Measurements from ENCODE around the gene AGBL1. TPM values are rescaled to one million over a fixed set of nuclear protein-coding genes. Genes with fewer than 3 reads are reported as not detected.

Gene AGBL1
- total RNA-seq, 4 donors from 2014 or later = 0.32 to 0.40 TPM; not detected in 2

GRCh38 chr15:86229306-86229705 lies 149.6 kb downstream of the AGBL1 start:
- Histone ChIP-seq H3K9me3 (no peaks in the 10 kb centered on the region), H3K36me3 (no peaks in the 10 kb centered on the region), H3K27ac (no peak overlapping the region), H3K27me3 (peaks cover 22% of the 10 kb centered on the region), H3K4me3 (no peak overlapping the region), H3K4me1 (peaks cover 0 to 4% (median 0%) of the 10 kb centered on the region in 4 donors)
- 67% methylated on average over 2 of the region's 2 CpGs; no CpG with 5 or more reads in 1 of the 2 donors for WGBS, 2 donors (ENCODE audit: low coverage in 1 of 2)
- TF ChIP-seq CTCF (IDR thresholded peaks at IDR 0.05) = no peak
- no peak for TF ChIP-seq POLR2AphosphoS5 (IDR thresholded peaks at IDR 0.05)
- TF ChIP-seq EP300 (IDR thresholded peaks at IDR 0.05; ENCODE audit: low read depth) = no peak
- no peak for TF ChIP-seq POLR2A (IDR thresholded peaks at IDR 0.05)
- in situ Hi-C loops (cut with MboI; ENCODE audit: low pct_ligation_motif_present in 1 of 4, low pct_unique_long_range_greater_than_20kb in 1 of 4, low sequenced_read_pairs in 3 of 4) (loop anchor here in 1 of 4 donors (25.0 kb wide), 1 partner anchor 533 kb away; no protein-coding TSS in a partner anchor), intact Hi-C loops (cut with DNase I; ENCODE audit: low total_unique reads) (no loop called here)
- DNase-seq = no peak

DNA sequence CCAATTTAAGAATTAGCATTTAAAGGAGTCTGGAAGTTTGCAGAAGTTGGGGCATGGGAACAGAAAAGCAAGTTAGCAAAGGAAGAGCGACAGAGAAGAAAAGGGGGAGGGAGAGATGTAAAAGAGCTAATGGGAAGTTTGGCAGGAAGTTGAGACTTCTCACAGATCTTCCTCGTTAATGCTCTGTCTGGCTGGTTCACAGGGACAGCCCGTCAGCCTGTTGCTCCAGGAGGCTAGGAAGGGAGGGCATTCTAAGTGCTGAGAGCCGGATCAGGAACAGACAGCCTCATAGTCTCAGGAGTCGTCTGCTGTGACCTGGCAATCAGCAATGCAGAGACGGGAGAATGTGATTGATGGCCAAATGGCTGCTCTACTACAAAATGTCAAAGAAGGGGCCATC lies 150.3 kb downstream of the AGBL1 start:
- Histone ChIP-seq H3K9me3 (no peaks in the 10 kb centered on the region), H3K36me3 (no peaks in the 10 kb centered on the region), H3K27ac (no peak overlapping the region), H3K27me3 (peaks cover 23% of the 10 kb centered on the region), H3K4me1 (peaks cover 0 to 4% (median 0%) of the 10 kb centered on the region in 4 donors), H3K4me3 (no peak overlapping the region)
- in situ Hi-C loops (cut with MboI; ENCODE audit: low pct_ligation_motif_present in 1 of 4, low pct_unique_long_range_greater_than_20kb in 1 of 4, low sequenced_read_pairs in 3 of 4) (loop anchor here in 1 of 4 donors (25.0 kb wide), 1 partner anchor 532 kb away; no protein-coding TSS in a partner anchor), intact Hi-C loops (cut with DNase I; ENCODE audit: low total_unique reads) (loop anchor here (5.0 kb wide), 1 partner anchor 672 kb away; no protein-coding TSS in a partner anchor)
- TF ChIP-seq POLR2A (IDR thresholded peaks at IDR 0.05) (no peak), CTCF (IDR thresholded peaks at IDR 0.05) (no peak), EP300 (IDR thresholded peaks at IDR 0.05; ENCODE audit: low read depth) (no peak), POLR2AphosphoS5 (IDR thresholded peaks at IDR 0.05) (no peak)
- DNase-seq = no peak
- 25 to 28% methylated on average over 3 to 6 of the region's 6 CpGs for WGBS, 2 donors (ENCODE audit: low coverage in 1 of 2)

DNA sequence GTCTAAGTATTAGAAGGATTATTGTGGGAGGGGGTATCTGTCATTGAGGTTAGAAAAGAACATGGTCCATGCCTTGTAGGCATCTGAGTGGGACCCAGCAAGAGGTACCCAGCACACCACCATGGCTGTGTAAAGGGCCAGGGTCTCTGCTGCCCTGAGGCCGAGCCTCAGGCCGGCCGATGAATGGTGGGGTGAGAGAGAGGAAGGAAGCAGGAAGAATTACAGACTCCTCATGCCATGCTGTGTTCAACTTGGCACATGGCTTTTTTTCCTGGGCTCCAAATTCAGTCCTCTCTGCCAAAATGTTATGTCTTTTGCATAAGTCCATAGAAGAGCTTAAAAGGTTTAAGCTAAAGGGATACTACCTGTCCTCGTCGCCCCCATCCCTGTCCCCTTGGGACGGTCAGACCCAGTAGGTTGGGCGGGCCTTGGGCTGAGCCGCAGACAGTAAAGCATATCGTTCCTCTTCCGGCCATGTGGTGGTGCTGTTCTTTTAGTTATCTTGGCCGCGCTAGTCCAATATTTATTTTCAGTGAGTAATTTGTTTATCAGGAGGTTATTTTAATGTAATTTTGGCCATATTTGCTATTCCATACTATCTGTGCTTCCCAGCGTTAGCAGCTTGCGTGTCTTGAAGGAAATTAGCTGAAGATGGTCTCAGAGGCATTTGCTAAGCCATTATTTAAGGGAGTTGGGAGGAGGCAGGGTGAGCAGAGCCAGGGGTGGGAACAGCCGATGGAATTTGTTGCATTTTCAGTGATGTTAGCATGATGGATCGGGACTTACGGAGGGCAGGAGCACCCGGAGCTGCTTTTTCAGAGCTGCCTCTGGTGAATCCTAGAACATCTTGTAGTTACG lies 152.4 kb downstream of the AGBL1 start:
- peaks cover 23% of the 10 kb centered on the region for H3K27me3 ChIP-seq
- H3K4me1 ChIP-seq = peaks cover 0 to 4% (median 0%) of the 10 kb centered on the region in 4 donors
- in situ Hi-C loops (cut with MboI; ENCODE audit: low pct_ligation_motif_present in 1 of 4, low pct_unique_long_range_greater_than_20kb in 1 of 4, low sequenced_read_pairs in 3 of 4) (loop anchor here in 1 of 4 donors (25.0 kb wide), 1 partner anchor 530 kb away; no protein-coding TSS in a partner anchor), intact Hi-C loops (cut with DNase I; ENCODE audit: low total_unique reads) (loop anchor here (5.0 kb wide), 1 partner anchor 670 kb away; no protein-coding TSS in a partner anchor)
- TF ChIP-seq POLR2AphosphoS5 (IDR thresholded peaks at IDR 0.05) = no peak
- TF ChIP-seq CTCF (IDR thresholded peaks at IDR 0.05) = peak; percentile 39 to 63 (median 55)
- 0 to 7% methylated on average over 3 to 19 of the region's 19 CpGs for WGBS, 2 donors (ENCODE audit: low coverage in 1 of 2)
- H3K27ac ChIP-seq = no peak overlapping the region
- DNase-seq = peak; percentile 17
- no peaks in the 10 kb centered on the region for H3K9me3 ChIP-seq
- no peak overlapping the region for H3K4me3 ChIP-seq
- H3K36me3 ChIP-seq = no peaks in the 10 kb centered on the region

DNA sequence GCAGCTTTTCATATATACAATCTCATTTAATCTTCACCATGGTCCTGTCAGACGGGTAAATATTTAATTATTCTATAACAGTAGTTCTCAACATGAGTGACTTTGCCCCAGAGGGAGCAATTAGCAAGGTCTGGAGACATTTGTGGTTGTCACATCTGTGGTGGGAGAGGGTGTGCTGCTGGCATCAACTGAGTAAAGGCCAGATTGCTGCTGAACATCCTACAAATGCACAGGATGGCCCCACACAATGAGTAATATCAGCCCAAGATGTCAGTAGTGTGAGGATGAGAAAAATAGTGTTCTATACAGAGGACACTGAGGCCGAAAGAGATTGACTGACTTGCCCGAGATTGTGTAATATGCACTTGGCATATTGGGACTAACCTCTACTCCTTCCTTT lies 156.0 kb downstream of the AGBL1 start:
- Histone ChIP-seq H3K9me3 (no peaks in the 10 kb centered on the region), H3K27ac (no peak overlapping the region), H3K36me3 (no peaks in the 10 kb centered on the region), H3K4me3 (no peak overlapping the region), H3K4me1 (peaks cover 0 to 4% (median 0%) of the 10 kb centered on the region in 4 donors), H3K27me3 (peaks cover 21% of the 10 kb centered on the region)
- no peak for DNase-seq
- intact Hi-C loops (cut with DNase I; ENCODE audit: low total_unique reads) = no loop called here
- 63 to 67% methylated on average over 3 of the region's 3 CpGs for WGBS, 2 donors (ENCODE audit: low coverage in 1 of 2)
- TF ChIP-seq CTCF (IDR thresholded peaks at IDR 0.05) (no peak), EP300 (IDR thresholded peaks at IDR 0.05; ENCODE audit: low read depth) (no peak), POLR2AphosphoS5 (IDR thresholded peaks at IDR 0.05) (no peak)
- in situ Hi-C loops (cut with MboI; ENCODE audit: low pct_ligation_motif_present in 1 of 4, low pct_unique_long_range_greater_than_20kb in 1 of 4, low sequenced_read_pairs in 3 of 4) = loop anchor here in 1 of 4 donors (25.0 kb wide), 1 partner anchor 527 kb away; no protein-coding TSS in a partner anchor

All from transverse colon (tissue), 4 donors.